ENCODE results near the gene TREX2.

The TREX2 gene

GRCh38 chrX:153445856-153446635 lies at the start of gene TREX2:
Gene TREX2, minus strand, starts transcription at chrX:153446056. Its CDS starts 626 bp downstream, at chrX:153445430.
- DNase-seq = no peak

GRCh38 chrX:153495362-153495751 lies 49.5 kb upstream of the TREX2 start:
- DNase-seq = no peak

GRCh38 chrX:153494541-153495361 lies 48.9 kb upstream of the TREX2 start, which contains the start of gene BGN:
Gene BGN, plus strand, starts transcription at chrX:153494980. Its CDS starts 9,652 bp downstream, at chrX:153504632.
- DNase-seq = no peak

- no peak for DNase-seq
These were observed 48.2 kb upstream of the TREX2 start for GRCh38 chrX:153494061-153494460.

GRCh38 chrX:153493085-153493484 lies 47.2 kb upstream of the TREX2 start:
- DNase-seq = no peak

GRCh38 chrX:153492543-153492942 lies 46.7 kb upstream of the TREX2 start:
- no peak for DNase-seq

- DNase-seq = no peak
These were observed 46.1 kb upstream of the TREX2 start for GRCh38 chrX:153491918-153492317.

GRCh38 chrX:153491351-153491914 lies 45.6 kb upstream of the TREX2 start:
- DNase-seq = no peak

- DNase-seq = no peak
These were observed 44.5 kb upstream of the TREX2 start for GRCh38 chrX:153490217-153490930.

GRCh38 chrX:153488231-153488914 lies 42.5 kb upstream of the TREX2 start:
- DNase-seq = no peak

- DNase-seq = no peak
These were observed 41.8 kb upstream of the TREX2 start for GRCh38 chrX:153487590-153488071.

GRCh38 chrX:153486171-153486570 lies 40.3 kb upstream of the TREX2 start:
- DNase-seq = no peak

GRCh38 chrX:153485396-153486080 lies 39.7 kb upstream of the TREX2 start:
- DNase-seq = no peak

GRCh38 chrX:153482376-153483015 lies 36.6 kb upstream of the TREX2 start:
- no peak for DNase-seq

GRCh38 chrX:153481043-153481442 lies 35.2 kb upstream of the TREX2 start:
- no peak for DNase-seq

GRCh38 chrX:153478746-153479145 lies 32.9 kb upstream of the TREX2 start:
- DNase-seq = no peak

- no peak for DNase-seq
These were observed 32.0 kb upstream of the TREX2 start for GRCh38 chrX:153477901-153478300.

- DNase-seq = no peak
These were observed 31.6 kb upstream of the TREX2 start for GRCh38 chrX:153477364-153477857.

GRCh38 chrX:153476666-153477363 lies 31.0 kb upstream of the TREX2 start:
- DNase-seq = no peak

GRCh38 chrX:153475751-153476281 lies 30.0 kb upstream of the TREX2 start:
- DNase-seq = no peak

Measured in activated naive CD4-positive, alpha-beta T cell treated with Interleukin-2 at 50 U/mL for 16 hours (primary cell).